Fibroblast of lung (primary cell): ENCODE measurements around the gene DNAL4.

Source experiments
- EZH2 ChIP-seq: IDR thresholded peaks from 2 replicates; pipeline ENCODE4 v1.5.1; 2012; ENCODE audit warnings: low read length, control low read depth, mild to moderate bottlenecking; ENCODE audit errors: missing control alignments
- TF ChIP-seq, protein P1 (sequence below), 2 donors: IDR thresholded peaks in 1 of 2; conservative IDR thresholded peaks in 1 of 2; 1 replicate in 1 of 2; 2 replicates in 1 of 2; pipeline ENCODE4 v1.5.1; 2011 to 2012; ENCODE audit warnings: low read length in 2 of 2, control low read depth in 1 of 2, inconsistent platforms in 1 of 2, low read depth in 1 of 2, mild to moderate bottlenecking in 1 of 2

DNA sequence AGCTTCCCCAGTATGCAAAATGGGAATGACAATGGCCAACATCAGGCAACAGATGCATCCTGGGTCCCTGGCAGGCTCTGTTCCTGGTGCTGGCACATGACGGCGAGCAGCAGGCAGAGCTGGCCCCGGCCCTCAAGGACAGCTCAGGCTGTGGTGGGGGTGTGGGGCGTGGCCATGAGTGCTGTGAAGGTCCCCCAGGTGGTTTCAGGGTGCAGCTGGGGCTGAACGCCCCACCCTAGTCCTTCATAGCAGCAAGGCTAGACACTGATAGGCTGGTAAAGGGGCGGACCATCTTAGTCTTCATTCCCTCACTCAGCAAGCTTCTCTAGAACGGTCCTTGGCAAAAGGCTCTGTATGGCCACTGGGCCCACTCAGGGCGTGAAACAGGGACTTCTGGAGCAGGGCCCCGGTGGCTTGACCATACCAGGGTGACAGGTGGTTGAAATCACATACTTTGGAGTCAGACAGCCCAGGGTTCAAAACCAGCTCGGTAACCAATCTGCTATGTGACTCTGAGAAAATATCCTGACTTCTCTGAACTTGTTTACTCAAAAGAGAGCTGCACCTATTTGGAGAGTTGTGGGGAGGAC, 34.8 kb upstream of the DNAL4 start:
- TF ChIP-seq, protein P1, sequence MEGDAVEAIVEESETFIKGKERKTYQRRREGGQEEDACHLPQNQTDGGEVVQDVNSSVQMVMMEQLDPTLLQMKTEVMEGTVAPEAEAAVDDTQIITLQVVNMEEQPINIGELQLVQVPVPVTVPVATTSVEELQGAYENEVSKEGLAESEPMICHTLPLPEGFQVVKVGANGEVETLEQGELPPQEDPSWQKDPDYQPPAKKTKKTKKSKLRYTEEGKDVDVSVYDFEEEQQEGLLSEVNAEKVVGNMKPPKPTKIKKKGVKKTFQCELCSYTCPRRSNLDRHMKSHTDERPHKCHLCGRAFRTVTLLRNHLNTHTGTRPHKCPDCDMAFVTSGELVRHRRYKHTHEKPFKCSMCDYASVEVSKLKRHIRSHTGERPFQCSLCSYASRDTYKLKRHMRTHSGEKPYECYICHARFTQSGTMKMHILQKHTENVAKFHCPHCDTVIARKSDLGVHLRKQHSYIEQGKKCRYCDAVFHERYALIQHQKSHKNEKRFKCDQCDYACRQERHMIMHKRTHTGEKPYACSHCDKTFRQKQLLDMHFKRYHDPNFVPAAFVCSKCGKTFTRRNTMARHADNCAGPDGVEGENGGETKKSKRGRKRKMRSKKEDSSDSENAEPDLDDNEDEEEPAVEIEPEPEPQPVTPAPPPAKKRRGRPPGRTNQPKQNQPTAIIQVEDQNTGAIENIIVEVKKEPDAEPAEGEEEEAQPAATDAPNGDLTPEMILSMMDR (conservative IDR thresholded peaks at IDR 0.05 in 1 of 2, IDR thresholded peaks at IDR 0.05 in 1 of 2; ENCODE audit: low read depth in 1 of 2, low read length in 2 of 2): no peak
- TF ChIP-seq EZH2: no peak
